Measurements from ENCODE around the gene MAP2K5.

Gene MAP2K5

GRCh38 chr15:67579164-67579563 is 36.7 kb downstream of the MAP2K5 start (continued):
- no peak for TF ChIP-seq ZBTB7A (tag by site-specific recombination; IDR thresholded peaks at IDR 0.05; ENCODE audit: low read depth)
- TF ChIP-seq ZNF140 (tag by site-specific recombination; IDR thresholded peaks at IDR 0.05) = no peak
- TF ChIP-seq ZNF843 (tag by site-specific recombination; IDR thresholded peaks at IDR 0.05) = peak; percentile 72
- TF ChIP-seq ATF2 (tag by site-specific recombination; IDR thresholded peaks at IDR 0.05; ENCODE audit: low read depth) = no peak
- TF ChIP-seq PRDM6 (tag by site-specific recombination; IDR thresholded peaks at IDR 0.05) = peak; percentile 90
- TF ChIP-seq ZNF701 (tag by site-specific recombination; IDR thresholded peaks at IDR 0.05) = no peak
- TF ChIP-seq ZNF341 (tag by site-specific recombination; IDR thresholded peaks at IDR 0.05; ENCODE audit: low read depth) = no peak
- TF ChIP-seq ZNF664 (tag by site-specific recombination; IDR thresholded peaks at IDR 0.05) = no peak
- no peak for TF ChIP-seq ZNF121 (tag by site-specific recombination; IDR thresholded peaks at IDR 0.05)
- TF ChIP-seq PRDM1 (tag by site-specific recombination; IDR thresholded peaks at IDR 0.05) = no peak; the same call in 1 of the 2 replicates
- TF ChIP-seq KLF17 (tag by site-specific recombination; IDR thresholded peaks at IDR 0.05) = no peak
- TF ChIP-seq ZNF549 (tag by site-specific recombination; IDR thresholded peaks at IDR 0.05) = no peak
- no peak for TF ChIP-seq MZF1 (tag by site-specific recombination; IDR thresholded peaks at IDR 0.05; ENCODE audit: borderline replicate concordance)
- TF ChIP-seq ZFP3 (tag by site-specific recombination; IDR thresholded peaks at IDR 0.05; ENCODE audit: low read depth) = no peak
- no peak for TF ChIP-seq ZNF221 (tag by site-specific recombination; IDR thresholded peaks at IDR 0.05; ENCODE audit: borderline replicate concordance)
- no peak for TF ChIP-seq ZNF670 (tag by site-specific recombination; IDR thresholded peaks at IDR 0.05; ENCODE audit: low read depth)
- TF ChIP-seq ZNF280D (tag by site-specific recombination; IDR thresholded peaks at IDR 0.05) = no peak
- TF ChIP-seq ZSCAN4 (tag by site-specific recombination; IDR thresholded peaks at IDR 0.05) = no peak
- TF ChIP-seq OSR2 (tag by site-specific recombination; IDR thresholded peaks at IDR 0.05) = peak; percentile 81
- TF ChIP-seq ZNF202 (tag by site-specific recombination; IDR thresholded peaks at IDR 0.05; ENCODE audit: borderline replicate concordance) = no peak
- no peak for TF ChIP-seq ZNF624 (tag by site-specific recombination; IDR thresholded peaks at IDR 0.05)
- no peak for TF ChIP-seq ZNF416 (tag by site-specific recombination; IDR thresholded peaks at IDR 0.05)
- no peak for TF ChIP-seq ZNF169 (tag by site-specific recombination; IDR thresholded peaks at IDR 0.05)
- no peak for TF ChIP-seq ZNF133 (tag by site-specific recombination; IDR thresholded peaks at IDR 0.05)
- no peak for TF ChIP-seq ZBTB11 (tag by site-specific recombination; conservative IDR thresholded peaks at IDR 0.05; ENCODE audit: low read depth)
- 0 out of 2 replicates have a peak, but pooled peaks have one; percentile 22 for TF ChIP-seq KLF8 (tag by site-specific recombination; IDR thresholded peaks at IDR 0.05)
- no peak for TF ChIP-seq ZSCAN18 (tag by site-specific recombination; IDR thresholded peaks at IDR 0.05)
